ENCODE results near the gene SLCO3A1.

- no peak for TF ChIP-seq CTCF (IDR thresholded peaks at IDR 0.05; ENCODE audit: insufficient read depth, low read length)
- TF ChIP-seq POLR2AphosphoS5 (IDR thresholded peaks at IDR 0.05; ENCODE audit: low read depth) = no peak
- TF ChIP-seq REST (IDR thresholded peaks at IDR 0.05; ENCODE audit: insufficient replicate concordance, low read depth) = no peak
- no peak for TF ChIP-seq GABPA (IDR thresholded peaks at IDR 0.05; ENCODE audit: low read depth)
- no peak for TF ChIP-seq SPI1 (IDR thresholded peaks at IDR 0.05; ENCODE audit: borderline replicate concordance, low read depth)
Measured at GRCh38 chr15:91928675-91929074, 75.2 kb downstream of the SLCO3A1 start.

All from HL-60 (cell line).